ENCODE measurements around the gene CAPZB. TPM values are rescaled to one million over a fixed set of nuclear protein-coding genes. Genes with fewer than 3 reads are reported as not detected.
"Not testable (repeated sequence)": the region's sequence is repeated elsewhere in the genome, so short reads cannot be mapped to it uniquely, and the experiment has no call there.

CAPZB gene
- total RNA-seq, 1 donor from 2014 or later, result 102 TPM

- Histone ChIP-seq H3K27me3 (no peaks in the 10 kb centered on the region), H3K36me3 (no peaks in the 10 kb centered on the region), H3K4me3 (no peak overlapping the region), H3K9me3 (no peaks in the 10 kb centered on the region), H3K4me1 (peaks cover 0 to 3% of the 10 kb centered on the region in 2 donors), H3K27ac (no peak overlapping the region)
- no peak for DNase-seq (ENCODE audit: low spot score in 2 of 2)
- TF ChIP-seq CTCF (IDR thresholded peaks at IDR 0.05), result no peak
- intact Hi-C loops (cut with DNase I), result no loop called here
Observed at GRCh38 chr1:19528438-19528837, 43.1 kb upstream of the CAPZB start.

- intact Hi-C loops (cut with DNase I), result no loop called here
- Histone ChIP-seq H3K27ac (no peak overlapping the region), H3K4me1 (peaks cover 0 to 3% of the 10 kb centered on the region in 2 donors)
Observed at GRCh38 chr1:19525607-19526545, 40.5 kb upstream of the CAPZB start.

GRCh38 chr1:19524791-19525190, 39.5 kb upstream of the CAPZB start:
- no peak for TF ChIP-seq CTCF (IDR thresholded peaks at IDR 0.05)
- Histone ChIP-seq H3K4me3 (no peak overlapping the region), H3K27ac (no peak overlapping the region), H3K9me3 (no peaks in the 10 kb centered on the region), H3K4me1 (peaks cover 0 to 2% of the 10 kb centered on the region in 2 donors), H3K36me3 (no peaks in the 10 kb centered on the region), H3K27me3 (no peaks in the 10 kb centered on the region)
- intact Hi-C loops (cut with DNase I), result no loop called here
- no peak for DNase-seq (ENCODE audit: low spot score in 2 of 2)

More at GRCh38 chr1:19525607-19526545, 40.5 kb upstream of the CAPZB start:
- H3K27me3 ChIP-seq, result no peaks in the 10 kb centered on the region
- TF ChIP-seq CTCF (IDR thresholded peaks at IDR 0.05), result no peak
- H3K4me3 ChIP-seq, result no peak overlapping the region
- DNase-seq (ENCODE audit: low spot score in 2 of 2), result no peak
- no peaks in the 10 kb centered on the region for H3K36me3 ChIP-seq
- H3K9me3 ChIP-seq, result no peaks in the 10 kb centered on the region

GRCh38 chr1:19522570-19522969, 37.2 kb upstream of the CAPZB start:
- H3K36me3 ChIP-seq; H3K27ac ChIP-seq; DNase-seq (ENCODE audit: low spot score in 2 of 2); H3K4me1 ChIP-seq; H3K27me3 ChIP-seq; H3K4me3 ChIP-seq; H3K9me3 ChIP-seq; intact Hi-C loops (cut with DNase I): not testable (repeated sequence)

- Histone ChIP-seq H3K27ac (no peak overlapping the region), H3K36me3 (no peaks in the 10 kb centered on the region), H3K4me1 (no peaks in the 10 kb centered on the region), H3K27me3 (no peaks in the 10 kb centered on the region), H3K9me3 (no peaks in the 10 kb centered on the region), H3K4me3 (no peak overlapping the region)
- intact Hi-C loops (cut with DNase I), result no loop called here
- no peak for DNase-seq (ENCODE audit: low spot score in 2 of 2)
- no peak for TF ChIP-seq CTCF (IDR thresholded peaks at IDR 0.05)
Observed at GRCh38 chr1:19521411-19521810, 36.1 kb upstream of the CAPZB start.

GRCh38 chr1:19517017-19517416, 31.7 kb upstream of the CAPZB start:
- intact Hi-C loops (cut with DNase I), result no loop called here
- Histone ChIP-seq H3K36me3 (no peaks in the 10 kb centered on the region), H3K27me3 (no peaks in the 10 kb centered on the region), H3K27ac (no peak overlapping the region), H3K9me3 (no peaks in the 10 kb centered on the region), H3K4me1 (no peaks in the 10 kb centered on the region), H3K4me3 (no peak overlapping the region)
- DNase-seq (ENCODE audit: low spot score in 2 of 2), result no peak
- TF ChIP-seq CTCF (IDR thresholded peaks at IDR 0.05), result no peak
